ENCODE data around the gene KCNA10. TPM values are rescaled to one million over a fixed set of nuclear protein-coding genes. Genes with fewer than 3 reads are reported as not detected.

KCNA10 gene
- not detected in 2 replicates for total RNA-seq

DNA sequence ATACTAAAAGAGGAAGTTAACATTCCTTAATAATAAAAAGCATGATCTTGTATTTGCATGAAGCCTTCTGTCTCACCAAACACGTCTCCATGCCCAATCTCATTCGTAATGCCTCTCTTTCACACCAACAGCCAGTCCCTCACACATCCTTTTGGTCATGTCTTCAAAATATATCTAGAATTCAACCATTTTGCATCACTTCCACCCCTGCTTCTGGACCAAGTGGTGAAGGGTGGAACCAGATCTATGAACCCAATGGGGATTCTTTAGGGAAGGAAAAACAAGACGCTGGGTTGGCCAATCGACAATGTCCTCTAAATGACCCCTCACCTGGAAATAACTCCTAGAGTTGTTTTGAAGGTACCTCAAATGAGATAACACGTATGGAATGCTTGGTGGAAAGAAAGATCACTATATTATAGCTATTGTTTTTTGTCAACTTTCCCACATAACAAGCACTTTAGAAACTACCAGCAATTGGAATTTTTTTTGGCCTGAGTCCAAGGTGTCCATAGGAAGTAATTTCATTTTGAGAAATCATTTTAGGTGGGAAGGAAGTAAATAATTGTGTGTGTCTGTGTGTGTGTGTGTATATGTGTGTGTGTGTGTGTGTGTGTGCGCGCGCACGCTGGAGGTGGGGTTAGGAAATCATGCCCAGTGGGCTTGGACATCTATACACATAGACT is at the start of gene KCNA10:
KCNA10 (minus strand) TSS at position 51 of the 686 bp plus-strand sequence. CDS start 388 bp downstream, outside the sequence.

Other genes starting within 250 kb of the KCNA10 start
- gene RBM15, start 179.8 kb downstream of the KCNA10 start, total RNA-seq: 16.4 and 20.8 TPM in 2 replicates
- 2.8 and 3.2 TPM in 2 replicates for gene SLC16A4, start 128.1 kb downstream of the KCNA10 start, total RNA-seq
- 130 and 145 TPM in 2 replicates for gene LAMTOR5, start 111.5 kb downstream of the KCNA10 start, total RNA-seq
- gene PROK1, start 68.0 kb downstream of the KCNA10 start, total RNA-seq: not detected in 2 replicates
- not detected in 2 replicates for gene KCNA2, start 87.2 kb upstream of the KCNA10 start, total RNA-seq
- not detected in 2 replicates for gene KCNA3, start 155.8 kb upstream of the KCNA10 start, total RNA-seq

All from airway epithelial cell (primary cell).